HepG2 (cell line): ENCODE measurements around the gene IL1A. TPM values are rescaled to one million over a fixed set of nuclear protein-coding genes. Genes with fewer than 3 reads are reported as not detected.

Source experiments
- ATF7-NPFF ChIP-seq: sonication (generic); formaldehyde crosslinking; IDR thresholded peaks from 2 replicates; pipeline ENCODE4 v1.8.1; 2023; ENCODE audit warnings: mild to moderate bottlenecking, low read depth, missing genetic modification reagents, moderate library complexity
- BATF2 ChIP-seq: sonication (generic); formaldehyde crosslinking; IDR thresholded peaks from 2 replicates; pipeline ENCODE4 v1.8.0; 2022; ENCODE audit warnings: mild to moderate bottlenecking, missing genetic modification reagents, moderate library complexity
- HNF1A ChIP-seq, 2 experiments: sonication (generic) in 1 of 2; formaldehyde crosslinking in 1 of 2; IDR thresholded peaks; 2 replicates each; pipeline versions ENCODE4 v1.4.0 to v1.6.1; 2016 to 2020; ENCODE audit warnings: borderline replicate concordance in 1 of 2, low read depth in 1 of 2, mild to moderate bottlenecking in 1 of 2, missing genetic modification reagents in 1 of 2
- MEIS2 ChIP-seq: sonication (generic); formaldehyde crosslinking; IDR thresholded peaks from 2 replicates; pipeline ENCODE4 v1.9.0; 2021; ENCODE audit warnings: mild to moderate bottlenecking, missing genetic modification reagents
- MXD3 ChIP-seq: IDR thresholded peaks from 2 replicates; pipeline ENCODE4 v1.6.1; 2016; ENCODE audit warnings: mild to moderate bottlenecking, missing biosample characterization, missing genetic modification reagents
- NAIF1 ChIP-seq: sonication (generic); formaldehyde crosslinking; IDR thresholded peaks from 2 replicates; pipeline ENCODE4 v1.5.0; 2020; ENCODE audit warnings: mild to moderate bottlenecking, missing genetic modification reagents, borderline replicate concordance
- TOE1 ChIP-seq: sonication (generic); formaldehyde crosslinking; IDR thresholded peaks from 2 replicates; pipeline ENCODE4 v1.4.0; 2020; ENCODE audit warnings: mild to moderate bottlenecking, missing genetic modification reagents
- ZNF207 ChIP-seq: fragments of 450-650 bp; IDR thresholded peaks from 2 replicates; pipeline ENCODE4 v1.6.1; 2016; ENCODE audit warnings: antibody characterized with exemption, borderline replicate concordance
- ZNF468 ChIP-seq: sonication (generic); formaldehyde crosslinking; IDR thresholded peaks from 2 replicates; pipeline ENCODE4 v1.8.0; 2022; ENCODE audit warnings: mild to moderate bottlenecking, moderate library complexity, missing genetic modification reagents
- ZNF501 ChIP-seq: sonication (generic); formaldehyde crosslinking; IDR thresholded peaks from 2 replicates; pipeline ENCODE4 v1.5.1; 2020; ENCODE audit warnings: mild to moderate bottlenecking, moderate library complexity, missing genetic modification reagents
- polyA plus RNA-seq, 8 experiments: library from polyadenylated mRNA; depleted of rRNA in 3 of 8; stranded (reverse) in 7 of 8; unstranded in 1 of 8; fragments of >200 nt; fragmentation: Illumina TruSeq in 4 of 8; extraction: Trizol in 4 of 8; gene quantifications; 2 replicates each; pipeline versions ENCODE4 v1.2.1 to v1.2.3, GENCODE V29; 2011 to 2016; ENCODE audit warnings: low read depth in 4 of 8, missing spikeins in 1 of 8, mixed read lengths in 1 of 8; ENCODE audit not compliant: insufficient read depth in 1 of 8
- total RNA-seq, 5 experiments: library from RNA; depleted of rRNA; stranded (reverse); fragments of >200 nt; fragmentation: Illumina TruSeq; extraction: Trizol; gene quantifications; 2 replicates each; pipeline ENCODE4 v1.2.3, GENCODE V29; 2016; ENCODE audit warnings: low read depth in 1 of 5

Gene IL1A
- total and polyA plus RNA-seq, 2 of the 13 experiments (the other 11 are each of a cell fraction or from before 2014, with no cell fraction given) = not detected

- TF ChIP-seq HNF1A (IDR thresholded peaks at IDR 0.05; ENCODE audit: low read depth) (0 out of 2 replicates have a peak, but pooled peaks have one; percentile 16), HNF1A (CRISPR knock-in tag; IDR thresholded peaks at IDR 0.05; ENCODE audit: borderline replicate concordance) (no peak), TOE1 (CRISPR knock-in tag) (no peak), ATF7-NPFF (CRISPR knock-in tag) (no peak), ZNF501 (CRISPR knock-in tag) (peak; percentile 27; the same call in 1 of the 2 replicates), ZNF468 (CRISPR knock-in tag) (no peak), NAIF1 (CRISPR knock-in tag) (no peak), MXD3 (CRISPR knock-in tag) (no peak), ZNF207 (no peak), BATF2 (CRISPR knock-in tag) (no peak), MEIS2 (CRISPR knock-in tag) (no peak)
Measured at GRCh38 chr2:112811841-112812306, 27.6 kb upstream of the IL1A start (continued).
